Neural crest cell (in vitro differentiated cells): ENCODE measurements around the gene SPATA17. TPM values are rescaled to one million over a fixed set of nuclear protein-coding genes. Genes with fewer than 3 reads are reported as not detected.

ENCODE experiments used
- DNase-seq: peaks from one replicate; pipeline ENCODE4 v3.0.0; 2021; ENCODE audit warnings: low read depth, mixed read lengths, low spot score
- H3K27ac Mint-ChIP-seq: one replicate; pipeline ENCODE4 v1.8.0; 2021; ENCODE audit warnings: mild to moderate bottlenecking, mixed read lengths; ENCODE audit not compliant: unreplicated experiment
- H3K27me3 Mint-ChIP-seq: 2 replicates; pipeline ENCODE4 v1.8.0; 2021; ENCODE audit warnings: low read depth, mild to moderate bottlenecking, mixed read lengths
- H3K36me3 Mint-ChIP-seq: 2 replicates; pipeline ENCODE4 v1.8.0; 2021; ENCODE audit warnings: low read depth, mild to moderate bottlenecking, mixed read lengths
- H3K4me1 Mint-ChIP-seq: 2 replicates; pipeline ENCODE4 v1.8.0; 2021; ENCODE audit warnings: mixed read lengths
- H3K4me3 Mint-ChIP-seq: one replicate; pipeline ENCODE4 v1.8.0; 2021; ENCODE audit warnings: mild to moderate bottlenecking, mixed read lengths
- H3K9me3 Mint-ChIP-seq: 2 replicates; pipeline ENCODE4 v1.8.0; 2021; ENCODE audit warnings: mixed read lengths
- total RNA-seq: library from RNA; stranded (reverse); gene quantifications from 2 replicates; pipeline ENCODE4 v1.2.1, GENCODE V29; 2021
- TF ChIP-seq, protein P1 (sequence below): fragments of 200-600 bp; sonication (generic); conservative IDR thresholded peaks from 2 replicates; pipeline ENCODE4 v1.5.0; 2021; ENCODE audit warnings: antibody characterized with exemption, mild to moderate bottlenecking

SPATA17 gene
- total RNA-seq, 1 donor from 2014 or later = 1.7 TPM

DNA sequence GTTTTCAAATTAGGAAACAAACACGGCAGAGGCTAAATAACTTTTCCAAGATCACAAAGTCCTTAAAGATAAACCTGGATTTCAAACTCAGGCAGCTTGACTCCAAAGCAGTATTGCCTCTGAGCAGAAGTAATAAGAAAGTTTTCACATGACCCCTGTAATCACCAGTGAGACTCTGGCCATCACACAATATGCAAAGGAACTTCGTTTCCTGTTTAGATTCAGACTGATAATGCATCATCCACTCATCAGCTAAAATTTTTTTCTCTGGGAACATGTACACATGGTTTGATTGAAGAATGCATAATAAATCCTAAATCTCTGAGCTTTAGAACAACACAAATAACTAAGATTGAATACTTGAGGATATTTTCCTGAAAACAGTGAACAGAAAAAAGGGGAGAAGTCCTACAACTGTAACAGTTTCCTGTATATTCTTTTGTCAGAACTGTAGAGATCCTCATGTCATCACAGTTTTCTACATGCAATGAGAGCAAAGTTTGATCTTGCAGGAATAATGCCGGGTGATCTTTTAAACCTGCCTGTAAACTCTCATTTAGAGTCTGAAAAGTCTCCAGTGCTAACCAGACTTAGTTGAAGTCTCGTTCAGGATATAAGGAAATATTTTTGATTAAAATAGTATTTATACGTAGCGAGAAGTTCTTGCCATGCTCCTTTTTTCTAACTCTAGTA is 225.3 kb downstream of the SPATA17 start:
- H3K27ac Mint-ChIP-seq = peak overlapping the region; percentile 24
- peaks cover 2% of the 10 kb centered on the region for H3K36me3 Mint-ChIP-seq
- H3K4me1 Mint-ChIP-seq = no peaks in the 10 kb centered on the region
- H3K4me3 Mint-ChIP-seq = no peak overlapping the region
- TF ChIP-seq, protein P1, sequence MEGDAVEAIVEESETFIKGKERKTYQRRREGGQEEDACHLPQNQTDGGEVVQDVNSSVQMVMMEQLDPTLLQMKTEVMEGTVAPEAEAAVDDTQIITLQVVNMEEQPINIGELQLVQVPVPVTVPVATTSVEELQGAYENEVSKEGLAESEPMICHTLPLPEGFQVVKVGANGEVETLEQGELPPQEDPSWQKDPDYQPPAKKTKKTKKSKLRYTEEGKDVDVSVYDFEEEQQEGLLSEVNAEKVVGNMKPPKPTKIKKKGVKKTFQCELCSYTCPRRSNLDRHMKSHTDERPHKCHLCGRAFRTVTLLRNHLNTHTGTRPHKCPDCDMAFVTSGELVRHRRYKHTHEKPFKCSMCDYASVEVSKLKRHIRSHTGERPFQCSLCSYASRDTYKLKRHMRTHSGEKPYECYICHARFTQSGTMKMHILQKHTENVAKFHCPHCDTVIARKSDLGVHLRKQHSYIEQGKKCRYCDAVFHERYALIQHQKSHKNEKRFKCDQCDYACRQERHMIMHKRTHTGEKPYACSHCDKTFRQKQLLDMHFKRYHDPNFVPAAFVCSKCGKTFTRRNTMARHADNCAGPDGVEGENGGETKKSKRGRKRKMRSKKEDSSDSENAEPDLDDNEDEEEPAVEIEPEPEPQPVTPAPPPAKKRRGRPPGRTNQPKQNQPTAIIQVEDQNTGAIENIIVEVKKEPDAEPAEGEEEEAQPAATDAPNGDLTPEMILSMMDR = no peak
- peaks cover 7% of the 10 kb centered on the region for H3K9me3 Mint-ChIP-seq
- DNase-seq = no peak
- H3K27me3 Mint-ChIP-seq = no peaks in the 10 kb centered on the region

DNA sequence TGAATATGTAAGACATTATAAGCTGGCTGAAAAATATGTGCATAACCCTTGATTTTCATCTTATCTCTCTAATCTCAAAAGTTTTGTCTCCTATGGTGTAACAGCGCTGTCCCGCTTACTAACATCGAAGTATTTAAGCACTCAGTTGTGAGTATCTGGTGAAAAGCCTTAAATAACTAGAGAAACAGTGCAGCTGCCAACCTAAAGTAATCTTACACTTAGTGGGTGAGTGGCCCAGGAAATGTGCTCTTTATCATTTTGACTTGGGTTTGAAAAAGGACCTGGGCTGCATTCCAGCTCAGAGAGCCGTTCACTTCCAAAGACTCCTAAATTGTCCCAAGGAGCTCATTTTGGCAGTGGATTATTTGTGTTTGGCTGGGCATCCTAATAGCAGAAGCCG is 225.9 kb downstream of the SPATA17 start:
- TF ChIP-seq, protein P1 = no peak
- H3K27me3 Mint-ChIP-seq = no peaks in the 10 kb centered on the region
- no peak overlapping the region for H3K4me3 Mint-ChIP-seq
- H3K4me1 Mint-ChIP-seq = no peaks in the 10 kb centered on the region
- H3K27ac Mint-ChIP-seq = no peak overlapping the region
- no peak for DNase-seq
- peaks cover 7% of the 10 kb centered on the region for H3K9me3 Mint-ChIP-seq
- H3K36me3 Mint-ChIP-seq = peaks cover 2% of the 10 kb centered on the region

DNA sequence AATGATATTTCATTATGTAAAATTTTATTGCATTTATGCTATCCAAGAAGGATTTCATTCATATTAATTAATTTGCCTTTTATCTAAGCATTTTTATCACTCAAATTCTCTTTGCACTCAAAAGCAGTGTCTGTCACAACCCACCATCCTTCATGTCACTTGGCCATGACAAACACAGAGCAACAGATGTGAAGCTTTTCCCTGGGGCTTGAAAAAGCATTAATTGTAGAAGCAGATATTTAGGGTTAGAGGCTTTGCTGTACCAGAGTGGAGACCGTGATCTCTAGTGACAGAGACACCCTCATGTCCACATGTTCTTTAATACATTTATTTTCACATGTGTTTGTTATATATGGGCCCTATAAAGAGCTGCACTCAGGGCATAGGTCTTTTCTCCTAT is 230.5 kb downstream of the SPATA17 start:
- Mint-ChIP-seq H3K27ac (no peak overlapping the region), H3K9me3 (peaks cover 7% of the 10 kb centered on the region), H3K36me3 (peaks cover 2% of the 10 kb centered on the region), H3K4me3 (no peak overlapping the region), H3K27me3 (no peaks in the 10 kb centered on the region), H3K4me1 (no peaks in the 10 kb centered on the region)
- DNase-seq = no peak
- TF ChIP-seq, protein P1 = no peak

DNA sequence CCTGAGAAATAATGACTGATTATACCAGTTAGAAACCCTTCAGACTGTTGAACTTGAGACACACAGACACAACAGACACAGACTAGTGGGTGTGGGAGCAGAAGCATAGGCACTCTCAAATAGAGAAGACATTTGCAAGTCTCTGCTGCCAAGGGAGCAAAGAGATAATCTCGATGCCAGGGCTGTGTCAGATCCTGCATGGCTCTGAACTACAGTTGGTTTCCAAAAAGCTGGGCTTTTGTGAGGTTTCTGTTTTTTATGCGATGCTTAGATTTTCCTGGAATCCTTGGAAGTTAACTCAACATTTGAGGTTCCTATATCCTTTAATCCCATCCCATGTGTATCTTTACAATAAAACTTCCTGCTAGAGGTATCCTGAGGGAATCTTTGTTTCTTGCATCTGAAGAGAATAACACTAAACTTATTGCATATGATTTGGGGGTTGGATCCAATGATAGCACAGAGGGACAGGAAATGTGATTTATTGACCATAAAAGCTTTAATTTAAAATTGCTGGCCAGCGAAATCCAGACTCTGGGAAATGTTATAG is 236.4 kb downstream of the SPATA17 start:
- H3K9me3 Mint-ChIP-seq = no peaks in the 10 kb centered on the region
- H3K27ac Mint-ChIP-seq = no peak overlapping the region
- H3K27me3 Mint-ChIP-seq = no peaks in the 10 kb centered on the region
- no peaks in the 10 kb centered on the region for H3K36me3 Mint-ChIP-seq
- no peak for DNase-seq
- no peak overlapping the region for H3K4me3 Mint-ChIP-seq
- TF ChIP-seq, protein P1 = no peak
- H3K4me1 Mint-ChIP-seq = no peaks in the 10 kb centered on the region

DNA sequence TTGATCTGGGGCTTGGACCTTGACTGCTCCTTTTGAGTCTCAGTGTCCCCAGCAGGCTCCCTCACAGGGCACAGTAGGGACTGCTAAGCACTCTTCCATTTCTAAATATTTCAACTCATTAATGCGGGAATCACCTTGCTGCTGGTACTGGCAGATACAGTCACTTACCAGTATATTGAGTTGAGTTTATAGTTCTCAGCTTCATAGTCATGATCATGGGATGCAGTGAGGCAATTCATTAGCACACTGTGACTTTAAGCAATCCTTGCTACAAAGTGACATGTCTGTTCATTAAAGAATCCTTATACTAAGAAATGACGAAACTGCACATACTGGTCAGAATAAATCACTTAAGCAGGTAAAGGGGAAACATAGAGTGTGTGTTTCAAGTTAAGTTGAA is 240.8 kb downstream of the SPATA17 start:
- Mint-ChIP-seq H3K4me1 (no peaks in the 10 kb centered on the region), H3K36me3 (no peaks in the 10 kb centered on the region), H3K27me3 (peaks cover 2% of the 10 kb centered on the region), H3K9me3 (no peaks in the 10 kb centered on the region), H3K4me3 (no peak overlapping the region), H3K27ac (no peak overlapping the region)
- no peak for DNase-seq
- TF ChIP-seq, protein P1 = no peak
